ENCODE data around the gene SLC25A33.
"Not testable (repeated sequence)": the region's sequence is repeated elsewhere in the genome, so short reads cannot be mapped to it uniquely, and the experiment has no call there.

DNA sequence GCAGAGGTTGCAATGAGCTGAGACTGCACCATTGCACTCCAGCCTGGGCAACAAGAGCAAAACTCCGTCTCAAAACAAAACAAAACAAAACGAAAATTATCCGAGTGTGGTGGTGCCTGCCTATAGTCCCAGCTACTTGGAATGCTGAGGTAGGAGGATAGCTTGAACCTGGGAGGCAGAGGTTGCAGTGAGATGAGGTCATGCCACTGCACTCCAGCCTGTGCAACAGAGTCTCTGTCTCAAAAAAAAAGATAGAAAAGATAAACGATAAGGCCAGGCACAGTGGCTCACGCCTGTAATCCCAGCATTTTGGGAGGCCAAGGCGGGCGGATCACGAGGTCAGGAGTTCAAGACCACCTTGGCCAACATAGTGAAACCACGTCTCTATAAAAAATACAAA, 23.7 kb upstream of the SLC25A33 start:
- TF ChIP-seq POLR2A, EP300 (IDR thresholded peaks at IDR 0.05): not testable (repeated sequence)
- TF ChIP-seq, protein P1, sequence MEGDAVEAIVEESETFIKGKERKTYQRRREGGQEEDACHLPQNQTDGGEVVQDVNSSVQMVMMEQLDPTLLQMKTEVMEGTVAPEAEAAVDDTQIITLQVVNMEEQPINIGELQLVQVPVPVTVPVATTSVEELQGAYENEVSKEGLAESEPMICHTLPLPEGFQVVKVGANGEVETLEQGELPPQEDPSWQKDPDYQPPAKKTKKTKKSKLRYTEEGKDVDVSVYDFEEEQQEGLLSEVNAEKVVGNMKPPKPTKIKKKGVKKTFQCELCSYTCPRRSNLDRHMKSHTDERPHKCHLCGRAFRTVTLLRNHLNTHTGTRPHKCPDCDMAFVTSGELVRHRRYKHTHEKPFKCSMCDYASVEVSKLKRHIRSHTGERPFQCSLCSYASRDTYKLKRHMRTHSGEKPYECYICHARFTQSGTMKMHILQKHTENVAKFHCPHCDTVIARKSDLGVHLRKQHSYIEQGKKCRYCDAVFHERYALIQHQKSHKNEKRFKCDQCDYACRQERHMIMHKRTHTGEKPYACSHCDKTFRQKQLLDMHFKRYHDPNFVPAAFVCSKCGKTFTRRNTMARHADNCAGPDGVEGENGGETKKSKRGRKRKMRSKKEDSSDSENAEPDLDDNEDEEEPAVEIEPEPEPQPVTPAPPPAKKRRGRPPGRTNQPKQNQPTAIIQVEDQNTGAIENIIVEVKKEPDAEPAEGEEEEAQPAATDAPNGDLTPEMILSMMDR (IDR thresholded peaks at IDR 0.05) = not testable (repeated sequence)
